Measurements from ENCODE around the gene JAKMIP2. TPM values are rescaled to one million over a fixed set of nuclear protein-coding genes. Genes with fewer than 3 reads are reported as not detected.
A peak's percentile ranks its signal among the peaks of the same experiment; 100 is the strongest.

The JAKMIP2 gene
- total RNA-seq, 1 experiment from 2014 or later: 6.4 TPM

- Histone ChIP-seq H3K4ac (ENCODE audit: low read depth, low read length) (no peak overlapping the region), H3K4me1 (ENCODE audit: insufficient read depth, low read length) (peaks cover 17% of the 10 kb centered on the region; the same call in 1 of the 2 replicates), H2AK5ac (ENCODE audit: insufficient read length, low read length) (no peak overlapping the region), H2BK12ac (ENCODE audit: insufficient read length, low read depth, low read length) (no peak overlapping the region), H2AFZ (ENCODE audit: low read length) (no peak overlapping the region), H3K9ac (ENCODE audit: extremely low read depth, insufficient read length, low read length) (no peak overlapping the region), H2BK20ac (ENCODE audit: low read depth, low read length, poor library complexity, severe bottlenecking) (no peak overlapping the region), H3K23me2 (ENCODE audit: insufficient read length, low read depth, low read length, poor library complexity, severe bottlenecking) (no peaks in the 10 kb centered on the region), H2BK120ac (ENCODE audit: low read depth, low read length, poor library complexity, severe bottlenecking) (no peak overlapping the region), H3K56ac (ENCODE audit: insufficient read length, low read depth, low read length) (no peak overlapping the region), H3K9me3 (ENCODE audit: control insufficient read depth, low read depth, low read length) (no peaks in the 10 kb centered on the region), H3K23ac (ENCODE audit: insufficient read length, low read depth, low read length) (no peak overlapping the region), H3K27ac (ENCODE audit: insufficient read length, low read depth, low read length) (no peak overlapping the region), H3K79me2 (ENCODE audit: insufficient read depth, low read length) (peaks cover 21% of the 10 kb centered on the region; the same call in 1 of the 2 replicates), H3T11ph (ENCODE audit: low read length) (no peak overlapping the region), H3K4me2 (ENCODE audit: insufficient read depth, insufficient read length, low read length) (no peak overlapping the region), H3K14ac (ENCODE audit: insufficient read depth, low read length) (no peak overlapping the region), H4K91ac (ENCODE audit: insufficient read length, low read depth, low read length) (no peak overlapping the region), H4K8ac (replicated peaks; ENCODE audit: insufficient read length, low read depth, low read length) (no peak overlapping the region), H3K18ac (ENCODE audit: insufficient read length, low read depth, low read length) (no peak overlapping the region), H4K5ac (ENCODE audit: insufficient read length, low read depth, low read length) (no peak overlapping the region), H2BK5ac (ENCODE audit: insufficient read length, low read length) (no peak overlapping the region), H3K27me3 (ENCODE audit: insufficient read depth, low read length) (no peaks in the 10 kb centered on the region), H3K79me1 (ENCODE audit: insufficient read depth, low read depth, low read length, poor library complexity, severe bottlenecking) (peaks cover 2% of the 10 kb centered on the region), H4K20me1 (ENCODE audit: control insufficient read depth, insufficient read depth, insufficient read length) (no peaks in the 10 kb centered on the region), H2BK15ac (ENCODE audit: low read depth, low read length) (no peak overlapping the region)
- DNase-seq: no peak
- Mint-ChIP-seq H3K27me3 (ENCODE audit: low read depth) (no peaks in the 10 kb centered on the region), H3K27ac (peak overlapping the region in 2 of 3 experiments; percentile 72 to 98; a peak in 3 of 7 replicates), H3K4me1 (peaks cover 70 to 73% of the 10 kb centered on the region in 2 experiments), H3K36me3 (ENCODE audit: insufficient read depth in 1 of 3, low read depth in 3 of 3) (peaks cover 9 to 35% (median 29%) of the 10 kb centered on the region in 3 experiments; a peak in 6 of 7 replicates), H3K4me3 (no peak overlapping the region), H3K9me3 (peaks cover 0 to under 1% of the 10 kb centered on the region in 2 experiments; a peak in 1 of 5 replicates)
- TF ChIP-seq CTCF (conservative IDR thresholded peaks at IDR 0.05): no peak
- no CpG with 5 or more reads among the region's 1 CpG for WGBS (ENCODE audit: extremely low coverage, insufficient read length, low lambda C conversion rate)
Measured at GRCh38 chr5:147573211-147573610, 209.3 kb downstream of the JAKMIP2 start.
